CD8-positive, alpha-beta memory T cell (primary cell): ENCODE data around the gene YEATS4. TPM values are rescaled to one million over a fixed set of nuclear protein-coding genes. Genes with fewer than 3 reads are reported as not detected.
A peak's percentile ranks its signal among the peaks of the same experiment; 100 is the strongest.

Source experiments
- CTCF ChIA-PET: fragments of 350-600 bp; sonication (Branson Sonifier 250); formaldehyde crosslinking; loops from one replicate; lab custom pipeline; 2021; ENCODE audit warnings: antibody characterized with exemption; lab: Charles Lee
- POLR2A ChIA-PET: fragments of 350-600 bp; sonication (Branson Sonifier 250); formaldehyde crosslinking; loops from one replicate; lab custom pipeline; 2021; ENCODE audit warnings: antibody characterized with exemption; lab: Charles Lee
- DNase-seq, 5 donors: peaks; one replicate each; pipeline versions ENCODE4 v3.0.0 to v3.0.0-alpha.2; 2020 to 2022; ENCODE audit warnings: mixed read lengths in 1 of 5
- H3K27ac ChIP-seq: one replicate; pipeline ENCODE4 v1.7.0; 2013; ENCODE audit warnings: low read depth, mild to moderate bottlenecking, low read length, moderate library complexity
- H3K27me3 ChIP-seq: 2 replicates; pipeline ENCODE4 v1.7.0; 2013; ENCODE audit warnings: low read length, mild to moderate bottlenecking; ENCODE audit not compliant: insufficient read depth, poor library complexity, severe bottlenecking
- H3K36me3 ChIP-seq: 2 replicates; pipeline ENCODE4 v1.7.0; 2013; ENCODE audit warnings: mild to moderate bottlenecking, low read length, moderate library complexity; ENCODE audit not compliant: insufficient read depth
- H3K4me1 ChIP-seq: 2 replicates; pipeline ENCODE4 v1.7.0; 2013; ENCODE audit warnings: mild to moderate bottlenecking, low read length, moderate library complexity; ENCODE audit not compliant: insufficient read depth
- H3K4me3 ChIP-seq: 2 replicates; pipeline ENCODE4 v1.7.0; 2013; ENCODE audit warnings: mild to moderate bottlenecking, low read length
- H3K9me3 ChIP-seq: 2 replicates; pipeline ENCODE4 v1.7.0; 2013; ENCODE audit warnings: mild to moderate bottlenecking, low read length
- H3K27ac Mint-ChIP-seq, 8 donors: one replicate each; pipeline ENCODE4 v1.8.0; 2020 to 2021; ENCODE audit warnings: mixed read lengths in 8 of 8, mild to moderate bottlenecking in 6 of 8, inconsistent platforms in 3 of 8, moderate library complexity in 3 of 8
- H3K27me3 Mint-ChIP-seq, 2 donors: one replicate each; pipeline ENCODE4 v1.8.0; 2020 to 2021; ENCODE audit warnings: mixed read lengths in 2 of 2, mild to moderate bottlenecking in 1 of 2, moderate library complexity in 1 of 2
- H3K36me3 Mint-ChIP-seq, 3 donors: one replicate each; pipeline ENCODE4 v1.8.0; 2020 to 2021; ENCODE audit warnings: mixed read lengths in 3 of 3, inconsistent platforms in 1 of 3, mild to moderate bottlenecking in 1 of 3
- H3K4me1 Mint-ChIP-seq, 3 donors: one replicate each; pipeline ENCODE4 v1.8.0; 2020 to 2021; ENCODE audit warnings: mixed read lengths in 3 of 3, inconsistent platforms in 1 of 3, mild to moderate bottlenecking in 1 of 3
- H3K4me3 Mint-ChIP-seq, 7 donors: one replicate each; pipeline ENCODE4 v1.8.0; 2020 to 2021; ENCODE audit warnings: mixed read lengths in 7 of 7, mild to moderate bottlenecking in 6 of 7, moderate library complexity in 4 of 7, inconsistent platforms in 2 of 7
- H3K9me3 Mint-ChIP-seq, 5 donors: one replicate each; pipeline ENCODE4 v1.8.0; 2020 to 2022; ENCODE audit warnings: mixed read lengths in 5 of 5, mild to moderate bottlenecking in 3 of 5, moderate library complexity in 2 of 5, inconsistent platforms in 1 of 5
- polyA plus RNA-seq: library from polyadenylated mRNA; unstranded; fragments of 300-500 nt; fragmentation: Illumina TruSeq; gene quantifications from one replicate; pipeline ENCODE4 v1.2.3, GENCODE V29; 2021
- total RNA-seq, 2 experiments: library from RNA; stranded (reverse); gene quantifications; one replicate each; pipeline ENCODE4 v1.2.3, GENCODE V29; 2021

YEATS4 gene
- total and polyA plus RNA-seq, 3 experiments from 2014 or later = 26.6 to 39.7 (median 34.9) TPM

DNA sequence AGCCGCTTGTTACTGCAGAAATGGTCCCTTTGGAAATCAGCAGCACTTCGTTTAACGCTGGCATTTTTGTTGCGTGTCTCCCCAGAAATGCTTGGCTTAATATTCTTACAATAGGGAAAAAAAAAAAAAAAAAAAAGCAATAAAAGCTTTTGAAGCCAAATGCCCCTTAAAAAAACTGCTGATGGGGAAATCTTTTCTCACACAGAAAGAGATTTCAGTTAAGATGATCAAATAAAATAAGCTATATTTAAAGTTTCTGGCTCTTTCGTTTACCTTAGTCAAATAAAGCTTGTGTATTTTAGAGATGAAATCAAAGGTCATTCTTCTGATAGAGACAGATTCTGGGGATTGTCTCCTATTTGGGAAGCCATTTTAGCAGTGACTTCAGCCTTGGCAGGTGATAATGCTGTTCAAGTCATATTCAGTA, 58.2 kb downstream of the YEATS4 start:
- Mint-ChIP-seq H3K36me3 (peaks cover 0 to 10% (median 1%) of the 10 kb centered on the region in 3 donors), H3K4me3 (no peak overlapping the region), H3K27ac (no peak overlapping the region), H3K4me1 (no peaks in the 10 kb centered on the region), H3K27me3 (no peaks in the 10 kb centered on the region), H3K9me3 (no peaks in the 10 kb centered on the region)
- Histone ChIP-seq H3K27ac (no peak overlapping the region), H3K4me3 (no peak overlapping the region), H3K27me3 (no peaks in the 10 kb centered on the region), H3K4me1 (no peaks in the 10 kb centered on the region), H3K36me3 (no peaks in the 10 kb centered on the region), H3K9me3 (no peaks in the 10 kb centered on the region)
- POLR2A ChIA-PET = no interaction called here
- CTCF ChIA-PET = no interaction called here
- DNase-seq = no peak

DNA sequence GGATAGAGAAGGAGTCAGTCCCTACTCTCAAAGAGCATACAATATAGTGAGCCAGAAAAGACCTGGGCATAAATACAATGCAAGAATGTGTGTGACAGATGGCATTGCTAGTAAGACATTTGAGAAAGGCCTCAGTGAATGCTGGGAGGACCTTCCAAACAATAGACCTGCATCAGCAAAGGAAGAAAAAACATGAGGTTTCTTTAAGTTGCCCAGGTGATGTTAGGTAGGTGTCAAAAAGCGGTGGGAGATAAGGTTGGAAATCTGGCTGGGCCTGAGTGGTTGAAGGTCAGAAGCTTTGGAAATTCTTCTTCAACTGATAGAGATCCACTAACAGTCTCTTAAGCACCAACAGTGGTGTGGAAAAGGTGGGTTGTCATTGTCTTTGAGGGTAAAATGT, 60.2 kb downstream of the YEATS4 start:
- no peak for DNase-seq

DNA sequence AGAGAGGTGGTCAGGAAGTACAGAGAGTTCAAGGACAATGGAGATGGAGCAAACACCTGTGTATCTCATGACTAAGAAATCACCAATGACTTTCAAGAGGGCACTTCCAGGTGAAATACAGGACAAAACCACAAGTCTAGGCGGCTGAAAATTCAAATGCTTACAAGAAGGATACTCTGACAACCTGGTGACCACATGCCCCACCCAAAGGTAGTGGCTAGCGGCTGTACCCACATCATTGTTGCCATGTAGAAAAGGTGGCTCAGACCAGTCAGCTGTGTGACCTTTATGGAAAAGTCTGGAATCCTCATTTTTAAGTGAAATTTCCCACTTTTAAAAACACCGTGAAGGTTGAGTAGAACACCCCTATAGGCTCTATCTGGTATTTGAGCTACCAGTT, 62.0 kb downstream of the YEATS4 start:
- H3K27ac ChIP-seq = no peak overlapping the region
- no peaks in the 10 kb centered on the region for H3K36me3 ChIP-seq
- ChIA-PET POLR2A (no interaction called here), CTCF (no interaction called here)
- Mint-ChIP-seq H3K9me3 (no peaks in the 10 kb centered on the region), H3K36me3 (peaks cover 0 to 5% (median 0%) of the 10 kb centered on the region in 3 donors), H3K4me1 (no peaks in the 10 kb centered on the region), H3K4me3 (no peak overlapping the region), H3K27me3 (no peaks in the 10 kb centered on the region), H3K27ac (no peak overlapping the region)
- H3K4me3 ChIP-seq = no peak overlapping the region
- DNase-seq = no peak
- H3K4me1 ChIP-seq = no peaks in the 10 kb centered on the region
- no peaks in the 10 kb centered on the region for H3K9me3 ChIP-seq
- no peaks in the 10 kb centered on the region for H3K27me3 ChIP-seq

More for the DNA sequence above, 60.2 kb downstream of the YEATS4 start:
- H3K4me3 ChIP-seq = no peak overlapping the region
- H3K36me3 Mint-ChIP-seq = peaks cover 0 to 9% (median 0%) of the 10 kb centered on the region in 3 donors
- no peak overlapping the region for H3K4me3 Mint-ChIP-seq
- H3K27ac ChIP-seq = no peak overlapping the region
- H3K4me1 ChIP-seq = no peaks in the 10 kb centered on the region
- POLR2A ChIA-PET = no interaction called here
- CTCF ChIA-PET = no interaction called here
- H3K27me3 Mint-ChIP-seq = no peaks in the 10 kb centered on the region
- no peaks in the 10 kb centered on the region for H3K9me3 Mint-ChIP-seq
- H3K4me1 Mint-ChIP-seq = no peaks in the 10 kb centered on the region
- H3K36me3 ChIP-seq = no peaks in the 10 kb centered on the region
- H3K27me3 ChIP-seq = no peaks in the 10 kb centered on the region
- H3K27ac Mint-ChIP-seq = no peak overlapping the region
- H3K9me3 ChIP-seq = no peaks in the 10 kb centered on the region

DNA sequence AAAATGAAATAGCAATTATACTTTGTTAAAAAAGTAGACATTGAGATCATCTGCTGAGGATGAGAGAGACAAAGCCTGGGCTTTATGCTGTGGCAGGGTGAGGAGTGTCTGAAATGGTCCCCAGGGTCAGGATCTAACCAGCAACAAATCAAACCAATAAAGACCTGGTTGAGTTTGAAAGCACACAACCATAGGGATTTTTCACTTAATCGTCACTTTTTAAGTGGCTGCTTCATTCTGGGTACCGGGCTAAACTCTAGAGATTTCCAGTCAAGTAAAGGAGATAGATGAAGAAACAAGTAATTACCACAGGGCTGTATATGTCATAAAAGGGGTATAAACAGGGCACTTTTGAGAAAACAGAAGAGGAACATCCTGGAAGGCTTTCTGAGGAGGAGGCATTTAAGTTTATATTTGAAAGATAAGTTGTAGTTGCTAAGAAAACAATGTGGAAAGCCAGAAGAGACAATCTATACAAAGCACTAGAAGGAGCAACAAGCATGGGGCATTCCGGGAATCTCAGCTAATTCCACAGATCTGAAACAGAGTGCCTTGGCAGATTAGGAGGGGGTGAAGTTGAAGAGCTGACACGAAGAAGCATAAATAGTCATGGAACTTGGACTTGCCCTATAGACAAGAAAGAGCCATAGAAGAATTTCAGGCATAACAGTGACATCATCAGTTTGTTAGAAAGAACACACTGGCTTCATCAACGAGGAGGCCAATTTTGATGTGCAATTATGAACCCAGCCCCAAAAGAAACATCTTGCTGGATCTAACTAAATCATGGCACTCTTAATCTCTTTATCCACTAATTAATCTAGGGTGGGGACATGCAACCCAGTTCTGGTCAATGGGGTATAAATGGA, 63.7 kb downstream of the YEATS4 start:
- no peaks in the 10 kb centered on the region for H3K27me3 ChIP-seq
- DNase-seq = no peak
- no peak overlapping the region for H3K4me3 Mint-ChIP-seq
- no peaks in the 10 kb centered on the region for H3K27me3 Mint-ChIP-seq
- H3K9me3 Mint-ChIP-seq = no peaks in the 10 kb centered on the region
- H3K4me1 ChIP-seq = no peaks in the 10 kb centered on the region
- H3K36me3 ChIP-seq = no peaks in the 10 kb centered on the region
- no peaks in the 10 kb centered on the region for H3K4me1 Mint-ChIP-seq
- H3K9me3 ChIP-seq = no peaks in the 10 kb centered on the region
- peaks cover 0 to 6% (median 0%) of the 10 kb centered on the region in 3 donors for H3K36me3 Mint-ChIP-seq
- ChIA-PET POLR2A (no interaction called here), CTCF (no interaction called here)
- H3K27ac Mint-ChIP-seq = peak overlapping the region in 1 of 8 donors; percentile 18
- no peak overlapping the region for H3K27ac ChIP-seq
- no peak overlapping the region for H3K4me3 ChIP-seq

DNA sequence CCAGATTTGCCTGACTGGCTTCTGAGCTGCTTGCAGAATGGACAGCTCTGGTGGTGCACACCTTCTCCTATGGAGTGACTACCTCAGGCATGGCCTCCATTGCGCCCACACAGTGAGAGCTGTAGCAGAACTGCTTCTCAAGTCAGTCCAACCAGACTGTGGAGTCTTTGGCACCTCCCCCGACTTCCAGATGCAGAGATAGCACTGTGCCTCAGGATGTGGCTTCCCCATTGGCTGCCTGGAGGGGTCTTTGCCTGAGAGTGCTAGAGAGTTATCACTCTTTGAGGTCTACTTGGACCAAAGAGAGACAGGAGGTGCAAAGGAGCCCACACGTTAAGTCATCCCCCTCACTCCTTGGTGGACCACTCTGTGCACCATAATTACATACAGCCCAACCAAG, 65.9 kb downstream of the YEATS4 start:
- Histone ChIP-seq H3K4me3 (no peak overlapping the region), H3K27me3 (no peaks in the 10 kb centered on the region), H3K27ac (no peak overlapping the region), H3K4me1 (no peaks in the 10 kb centered on the region), H3K36me3 (no peaks in the 10 kb centered on the region), H3K9me3 (no peaks in the 10 kb centered on the region)
- CTCF ChIA-PET = no interaction called here
- no peak for DNase-seq
- Mint-ChIP-seq H3K27me3 (no peaks in the 10 kb centered on the region), H3K27ac (peak overlapping the region in 1 of 8 donors; percentile 31), H3K36me3 (peaks cover 0 to 1% (median 0%) of the 10 kb centered on the region in 3 donors), H3K9me3 (no peaks in the 10 kb centered on the region), H3K4me1 (no peaks in the 10 kb centered on the region), H3K4me3 (no peak overlapping the region)
- POLR2A ChIA-PET = no interaction called here

DNA sequence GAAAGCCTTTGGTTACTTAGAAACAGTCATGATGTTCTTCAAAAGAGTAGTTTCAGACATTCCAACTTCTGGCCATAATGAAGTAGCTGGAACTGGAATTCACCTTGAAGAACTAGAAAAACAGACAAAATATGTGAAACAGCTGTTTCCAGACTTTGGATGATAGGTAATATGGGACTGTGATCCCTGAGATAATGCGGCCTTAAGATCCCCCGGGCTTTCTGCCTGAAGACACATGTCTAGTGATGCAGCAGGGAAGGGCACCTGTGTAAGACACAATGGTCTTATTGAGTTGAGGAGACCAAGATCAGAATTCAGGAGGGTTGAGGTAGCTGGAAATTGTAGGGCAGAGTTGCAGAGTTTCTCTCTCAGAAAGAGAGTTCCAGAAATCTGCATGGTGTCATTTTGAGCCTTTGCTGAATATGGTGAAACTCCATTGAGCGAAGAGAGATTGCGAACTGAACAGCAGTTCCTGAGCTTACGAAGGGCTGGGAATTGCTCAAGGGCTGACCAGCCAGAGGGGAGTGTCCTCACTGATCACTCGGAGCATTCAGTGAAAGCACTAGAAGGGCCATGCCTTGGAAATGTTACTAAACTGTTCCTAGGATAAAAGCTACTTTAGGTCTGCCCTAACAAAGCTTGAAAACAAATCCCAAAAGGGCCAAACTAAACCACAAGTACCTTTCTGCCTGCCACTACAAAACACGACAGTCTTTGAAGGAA, 69.0 kb downstream of the YEATS4 start:
- no peak overlapping the region for H3K4me3 Mint-ChIP-seq
- H3K4me1 ChIP-seq = no peaks in the 10 kb centered on the region
- POLR2A ChIA-PET = no interaction called here
- H3K9me3 Mint-ChIP-seq = no peaks in the 10 kb centered on the region
- H3K4me1 Mint-ChIP-seq = no peaks in the 10 kb centered on the region
- H3K36me3 Mint-ChIP-seq = peaks cover 0 to 1% (median 0%) of the 10 kb centered on the region in 3 donors
- H3K36me3 ChIP-seq = no peaks in the 10 kb centered on the region
- peaks cover 0 to 3% of the 10 kb centered on the region in 2 donors for H3K27me3 Mint-ChIP-seq
- no peaks in the 10 kb centered on the region for H3K27me3 ChIP-seq
- no peak overlapping the region for H3K4me3 ChIP-seq
- CTCF ChIA-PET = interaction anchor here (0.6 kb wide), 1 partner anchor 183 kb away, joined by 3 read pairs; no protein-coding TSS in a partner anchor
- DNase-seq = no peak
- H3K9me3 ChIP-seq = no peaks in the 10 kb centered on the region
- no peak overlapping the region for H3K27ac ChIP-seq
- no peak overlapping the region for H3K27ac Mint-ChIP-seq

DNA sequence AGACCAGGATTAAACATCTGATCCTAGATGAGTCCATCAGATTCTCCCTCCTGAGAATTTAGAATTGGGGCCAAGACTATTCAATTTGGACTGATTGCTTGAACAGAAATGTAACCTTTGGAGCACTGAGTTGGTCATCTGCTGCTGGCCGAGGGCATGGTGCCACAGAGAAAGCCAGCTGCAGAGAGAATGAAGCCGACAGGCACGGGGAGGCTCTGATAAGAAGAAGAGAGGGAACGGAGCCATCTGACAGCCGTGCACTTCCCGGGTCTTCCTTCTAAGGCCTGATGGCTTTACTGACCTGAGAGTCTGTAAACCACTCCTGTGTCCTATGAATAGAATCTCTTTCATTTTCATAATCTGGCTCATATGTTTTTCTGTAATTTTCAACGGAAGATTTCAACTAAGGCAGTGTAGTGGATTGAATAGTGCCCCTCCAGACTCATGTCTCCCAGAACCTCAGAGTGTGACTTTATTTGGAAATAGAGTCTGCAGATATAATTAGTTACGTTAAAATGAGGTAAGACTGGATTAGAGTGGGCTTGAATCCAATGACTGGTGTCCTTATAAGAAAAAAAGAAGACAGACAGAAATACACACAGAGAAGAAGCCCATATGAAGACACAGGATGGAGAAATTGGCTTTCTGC, 71.5 kb downstream of the YEATS4 start:
- Mint-ChIP-seq H3K4me3 (no peak overlapping the region), H3K4me1 (no peaks in the 10 kb centered on the region), H3K36me3 (peaks cover 0 to 1% (median 0%) of the 10 kb centered on the region in 3 donors), H3K9me3 (no peaks in the 10 kb centered on the region), H3K27ac (no peak overlapping the region), H3K27me3 (peaks cover 0 to 3% of the 10 kb centered on the region in 2 donors)
- CTCF ChIA-PET = no interaction called here
- POLR2A ChIA-PET = no interaction called here
- Histone ChIP-seq H3K27me3 (no peaks in the 10 kb centered on the region), H3K4me3 (no peak overlapping the region), H3K9me3 (no peaks in the 10 kb centered on the region), H3K27ac (no peak overlapping the region), H3K36me3 (no peaks in the 10 kb centered on the region), H3K4me1 (no peaks in the 10 kb centered on the region)
- no peak for DNase-seq
